A673 (cell line): Measurements from ENCODE around the gene CHD8. TPM values are rescaled to one million over a fixed set of nuclear protein-coding genes. Genes with fewer than 3 reads are reported as not detected.

Experiments used
- BruUV-seq: library from RNA; stranded (reverse); fragments of 400-500 nt; replicated peaks from 2 replicates; lab custom pipeline; 2021; lab: Mats Ljungman, UMichigan
- CTCF ChIA-PET: fragments of 300-600 bp; sonication (Branson Sonifier 250); formaldehyde crosslinking; loops from one replicate; lab custom pipeline; 2022; ENCODE audit warnings: antibody characterized with exemption; lab: Charles Lee
- POLR2A ChIA-PET: fragments of 300-600 bp; sonication (Branson Sonifier 250); formaldehyde crosslinking; loops from one replicate; lab custom pipeline; 2022; ENCODE audit warnings: antibody characterized with exemption; ENCODE audit not compliant: low non-redundant PET; lab: Charles Lee
- DNase-seq: peaks from one replicate; pipeline ENCODE4 v3.0.0-alpha.2; 2015; ENCODE audit warnings: low spot score
- H3K27ac ChIP-seq: fragments of 200-600 bp; sonication (generic); 2 replicates; pipeline ENCODE4 v1.5.1; 2016; ENCODE audit warnings: mixed run types, low read depth, mild to moderate bottlenecking, mixed read lengths, antibody characterized with exemption, low read length; ENCODE audit not compliant: poor library complexity, severe bottlenecking
- H3K27me3 ChIP-seq: fragments of 200-600 bp; sonication (generic); replicated peaks from 2 replicates; pipeline ENCODE4 v1.6.1; 2017; ENCODE audit warnings: mixed run types, low read depth, mild to moderate bottlenecking, mixed read lengths, antibody characterized with exemption, low read length; ENCODE audit not compliant: insufficient read depth, poor library complexity
- H3K36me3 ChIP-seq: fragments of 200-600 bp; sonication (generic); 2 replicates; pipeline ENCODE4 v1.6.1; 2016; ENCODE audit warnings: mixed run types, mild to moderate bottlenecking, mixed read lengths, antibody characterized with exemption, low read length; ENCODE audit not compliant: insufficient read depth, poor library complexity, severe bottlenecking
- H3K4me1 ChIP-seq: fragments of 200-600 bp; sonication (generic); 2 replicates; pipeline ENCODE4 v1.6.1; 2017; ENCODE audit warnings: mixed run types, mild to moderate bottlenecking, mixed read lengths, antibody characterized with exemption, low read length; ENCODE audit not compliant: insufficient read depth, poor library complexity, severe bottlenecking
- H3K4me3 ChIP-seq: fragments of 200-600 bp; sonication (generic); 2 replicates; pipeline ENCODE4 v1.5.1; 2016; ENCODE audit warnings: low read depth, mixed run types, mild to moderate bottlenecking, mixed read lengths, low read length; ENCODE audit not compliant: poor library complexity, severe bottlenecking
- H3K9me3 ChIP-seq: fragments of 200-600 bp; sonication (generic); 2 replicates; pipeline ENCODE4 v1.6.1; 2016; ENCODE audit warnings: mixed run types, low read depth, mild to moderate bottlenecking, mixed read lengths, antibody characterized with exemption, low read length; ENCODE audit not compliant: poor library complexity, severe bottlenecking
- CTCF ChIP-seq: fragments of 300-800, 200-600 bp; sonication (generic); conservative IDR thresholded peaks from 2 replicates; pipeline ENCODE4 v1.5.1; 2017; ENCODE audit warnings: low read depth, mild to moderate bottlenecking, antibody characterized with exemption, low read length, moderate library complexity, mixed read lengths
- EZH2 ChIP-seq: fragments of 200-600 bp; sonication (generic); IDR thresholded peaks from 2 replicates; pipeline ENCODE4 v1.6.1; 2017; ENCODE audit warnings: borderline replicate concordance, low read depth, mild to moderate bottlenecking, mixed read lengths, antibody characterized with exemption, low read length; ENCODE audit not compliant: poor library complexity, severe bottlenecking
- intact Hi-C: fragments of 100-400 bp; cut with micrococcal nuclease; formaldehyde crosslinking; loops from one replicate; pipeline ENCODE4 v1.10.0; 2022; ENCODE audit not compliant: unreplicated experiment
- total RNA-seq: library from RNA; stranded (reverse); gene quantifications from 2 replicates; pipeline ENCODE4 v1.2.3, GENCODE V29; 2021

CHD8 gene
- total RNA-seq, 1 experiment from 2014 or later: 128 TPM

GRCh38 chr14:21343035-21343794 lies 112.7 kb downstream of the CHD8 start:
- Histone ChIP-seq H3K27ac (no peak overlapping the region), H3K4me3 (no peak overlapping the region), H3K36me3 (no peaks in the 10 kb centered on the region), H3K9me3 (no peaks in the 10 kb centered on the region), H3K4me1 (no peaks in the 10 kb centered on the region), H3K27me3 (no peaks in the 10 kb centered on the region)
- ChIA-PET CTCF (no interaction called here), POLR2A (no interaction called here)
- BruUV-seq: no TSS peak
- intact Hi-C loops: no loop called here
- TF ChIP-seq CTCF: no peak
- no peak for TF ChIP-seq EZH2
- DNase-seq: no peak

Other genes with a start within 250 kb of the CHD8 start
- 934 and 949 TPM in 2 replicates for gene HNRNPC, start 186.7 kb downstream of the CHD8 start, total RNA-seq
- 0.86 and 0.98 TPM in 2 replicates for gene RPGRIP1, start 176.0 kb downstream of the CHD8 start, total RNA-seq
- 193 and 196 TPM in 2 replicates for gene SUPT16H, start 72.1 kb downstream of the CHD8 start, total RNA-seq
- 31.9 and 37.1 TPM in 2 replicates for gene RAB2B, start 20.8 kb upstream of the CHD8 start, total RNA-seq
- 84.7 and 86.8 TPM in 2 replicates for gene TOX4, start 21.1 kb upstream of the CHD8 start, total RNA-seq
- 93.0 and 96.3 TPM in 2 replicates for gene METTL3, start 55.2 kb upstream of the CHD8 start, total RNA-seq
- gene SALL2, start 70.2 kb upstream of the CHD8 start, total RNA-seq: 149 and 157 TPM in 2 replicates
- not detected in 2 replicates for gene OR10G3, start 124.0 kb upstream of the CHD8 start, total RNA-seq
- 0.26 TPM in 1 of 2 replicates, not detected in the other for gene OR10G2, start 178.8 kb upstream of the CHD8 start, total RNA-seq
- 10.8 and 11.8 TPM in 2 replicates for gene OR4E2, start 197.7 kb upstream of the CHD8 start, total RNA-seq
- not detected in 2 replicates for gene OR4E1, start 217.7 kb upstream of the CHD8 start, total RNA-seq